HUES6 (cell line): ENCODE measurements around the gene RELCH.
"Not testable (repeated sequence)": the region's sequence is repeated elsewhere in the genome, so short reads cannot be mapped to it uniquely, and the experiment has no call there.

Experiments
- H3K27ac ChIP-seq: 2 replicates; pipeline ENCODE4 v1.7.0; 2013; ENCODE audit warnings: low read depth, mild to moderate bottlenecking, low read length, inconsistent platforms
- H3K27me3 ChIP-seq: 2 replicates; pipeline ENCODE4 v1.6.1; 2013; ENCODE audit warnings: low read length; ENCODE audit not compliant: control insufficient read depth, insufficient read depth
- H3K36me3 ChIP-seq: 2 replicates; pipeline ENCODE4 v1.6.1; 2013; ENCODE audit warnings: low read length; ENCODE audit not compliant: control insufficient read depth, insufficient read depth
- H3K4me1 ChIP-seq: 2 replicates; pipeline ENCODE4 v1.6.1; 2013; ENCODE audit warnings: low read length; ENCODE audit not compliant: control insufficient read depth, insufficient read depth
- H3K4me3 ChIP-seq: 2 replicates; pipeline ENCODE4 v1.5.1; 2013; ENCODE audit warnings: low read depth, low read length
- H3K9ac ChIP-seq: one replicate; pipeline ENCODE4 v1.6.1; 2013; ENCODE audit warnings: mild to moderate bottlenecking, low read length
- H3K9me3 ChIP-seq: 2 replicates; pipeline ENCODE4 v1.6.1; 2013; ENCODE audit warnings: low read depth, low read length; ENCODE audit not compliant: control insufficient read depth, insufficient read depth

RELCH gene

GRCh38 chr18:62165583-62165982, 21.5 kb upstream of the RELCH start:
- Histone ChIP-seq H3K9ac (no peak overlapping the region), H3K4me1 (peaks cover 6% of the 10 kb centered on the region; the same call in 1 of the 2 replicates), H3K27ac (no peak overlapping the region), H3K9me3 (peaks cover 9% of the 10 kb centered on the region; the same call in 1 of the 2 replicates), H3K4me3 (no peak overlapping the region), H3K27me3 (no peaks in the 10 kb centered on the region), H3K36me3 (no peaks in the 10 kb centered on the region)

DNA sequence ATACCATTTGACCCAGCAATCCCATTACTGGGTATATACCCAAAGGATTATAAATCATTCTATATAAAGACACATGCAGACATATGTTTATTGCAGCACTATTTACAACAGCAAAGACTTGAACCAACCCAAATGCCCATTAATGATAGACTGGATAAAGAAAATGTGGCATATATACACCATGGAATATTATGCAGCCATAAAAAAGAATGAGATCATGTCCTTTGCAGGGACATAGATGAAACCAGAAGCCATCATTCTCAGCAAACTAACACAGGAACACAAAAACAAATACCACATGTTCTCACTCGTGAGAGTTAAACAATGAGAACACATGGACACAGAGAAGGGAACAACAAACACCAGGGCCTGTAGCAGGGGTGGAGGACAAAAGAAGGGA, 20.5 kb upstream of the RELCH start:
- not testable (repeated sequence) for H3K27me3 ChIP-seq, H3K36me3 ChIP-seq, H3K9me3 ChIP-seq, H3K4me1 ChIP-seq, H3K27ac ChIP-seq, H3K9ac ChIP-seq, H3K4me3 ChIP-seq

DNA sequence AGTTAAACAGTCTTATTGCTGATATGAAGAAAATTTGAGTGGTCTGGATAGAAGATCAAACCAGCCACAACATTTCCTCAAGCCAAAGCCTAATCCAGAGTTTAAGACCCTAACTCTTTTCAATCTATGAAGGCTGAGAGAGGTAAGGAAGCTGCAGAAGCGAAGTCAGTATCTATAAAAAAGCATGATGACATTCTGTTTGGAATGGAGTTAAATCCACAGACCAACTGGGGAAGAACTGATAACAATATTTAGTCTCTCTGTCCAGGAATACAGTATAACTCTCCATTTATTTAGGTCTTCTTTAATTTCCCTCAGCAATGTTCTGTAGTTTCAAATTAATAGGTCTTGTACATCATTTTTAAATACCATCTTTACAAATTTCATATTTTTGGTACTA, 16.2 kb upstream of the RELCH start:
- Histone ChIP-seq H3K9ac (no peak overlapping the region), H3K27me3 (no peaks in the 10 kb centered on the region), H3K36me3 (no peaks in the 10 kb centered on the region), H3K27ac (no peak overlapping the region), H3K4me3 (no peak overlapping the region), H3K9me3 (no peaks in the 10 kb centered on the region), H3K4me1 (no peaks in the 10 kb centered on the region)

DNA sequence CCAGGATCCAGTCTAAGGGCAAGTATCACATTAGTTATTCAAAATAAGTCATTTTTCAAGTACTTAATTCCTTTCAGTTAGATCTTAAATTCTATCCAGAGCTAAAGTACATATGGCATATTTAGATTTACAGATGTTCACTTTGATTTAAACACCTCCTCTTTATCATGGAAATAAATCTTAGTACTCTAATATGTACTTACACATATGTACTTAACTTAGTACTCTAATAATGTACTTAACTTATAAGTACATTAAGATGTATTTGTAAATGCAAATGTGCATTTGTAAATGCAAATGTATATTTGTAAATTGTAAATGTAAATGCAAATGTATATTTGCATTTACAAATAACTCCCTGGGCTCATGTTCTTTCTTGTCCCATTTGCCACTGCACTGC, 14.8 kb upstream of the RELCH start:
- Histone ChIP-seq H3K27ac (no peak overlapping the region), H3K9me3 (no peaks in the 10 kb centered on the region), H3K27me3 (no peaks in the 10 kb centered on the region), H3K9ac (no peak overlapping the region), H3K4me3 (no peak overlapping the region), H3K36me3 (no peaks in the 10 kb centered on the region), H3K4me1 (no peaks in the 10 kb centered on the region)

GRCh38 chr18:62175521-62175920, 11.5 kb upstream of the RELCH start:
- no peaks in the 10 kb centered on the region for H3K27me3 ChIP-seq
- no peak overlapping the region for H3K27ac ChIP-seq

DNA sequence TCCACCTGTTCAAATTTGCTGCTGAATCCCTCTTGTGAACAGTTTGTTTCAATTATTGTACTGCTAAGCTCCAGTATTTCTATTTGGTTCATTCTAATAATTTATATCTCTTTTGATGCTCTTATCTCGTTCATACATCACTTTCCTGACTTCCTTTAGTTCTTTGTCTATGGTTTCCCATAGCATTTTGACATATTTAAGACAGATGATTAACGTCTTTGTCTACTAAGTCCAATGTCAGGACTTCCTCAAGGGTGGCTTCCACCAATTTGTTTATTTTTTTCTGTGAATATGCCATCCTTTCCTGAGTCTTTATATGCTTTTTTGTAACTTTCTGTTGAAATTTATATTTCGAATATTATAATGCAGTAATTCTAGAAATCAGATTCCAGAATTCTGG, 9.8 kb upstream of the RELCH start:
- Histone ChIP-seq H3K27ac (no peak overlapping the region), H3K9ac (no peak overlapping the region), H3K9me3 (no peaks in the 10 kb centered on the region), H3K4me1 (no peaks in the 10 kb centered on the region), H3K27me3 (no peaks in the 10 kb centered on the region), H3K4me3 (no peak overlapping the region), H3K36me3 (no peaks in the 10 kb centered on the region)

More at GRCh38 chr18:62175521-62175920, 11.5 kb upstream of the RELCH start:
- H3K36me3 ChIP-seq, result no peaks in the 10 kb centered on the region
- H3K4me1 ChIP-seq, result no peaks in the 10 kb centered on the region
- no peak overlapping the region for H3K4me3 ChIP-seq
- no peak overlapping the region for H3K9ac ChIP-seq
- H3K9me3 ChIP-seq, result no peaks in the 10 kb centered on the region

DNA sequence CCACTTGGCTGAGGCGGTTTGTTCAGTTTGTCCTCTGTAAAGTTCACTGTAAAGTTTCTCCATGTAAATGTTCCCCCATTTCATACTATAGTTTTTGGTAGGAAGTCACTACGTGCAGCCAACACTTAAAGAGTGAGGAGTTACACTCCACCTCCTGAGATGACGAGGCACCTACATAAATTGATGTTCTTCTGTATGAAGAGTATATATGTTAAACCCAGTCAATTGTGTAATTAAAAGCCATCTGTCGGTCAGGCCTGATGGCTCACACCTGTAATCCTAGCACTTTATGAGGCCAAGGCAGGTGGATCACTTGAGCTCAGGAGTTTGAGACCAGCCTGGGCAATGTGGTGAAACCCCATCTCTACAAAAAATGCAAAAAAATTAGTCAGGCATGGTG, 7.8 kb upstream of the RELCH start:
- Histone ChIP-seq H3K9me3 (no peaks in the 10 kb centered on the region), H3K27me3 (no peaks in the 10 kb centered on the region), H3K4me1 (no peaks in the 10 kb centered on the region), H3K36me3 (no peaks in the 10 kb centered on the region), H3K9ac (no peak overlapping the region), H3K4me3 (no peak overlapping the region), H3K27ac (no peak overlapping the region)

DNA sequence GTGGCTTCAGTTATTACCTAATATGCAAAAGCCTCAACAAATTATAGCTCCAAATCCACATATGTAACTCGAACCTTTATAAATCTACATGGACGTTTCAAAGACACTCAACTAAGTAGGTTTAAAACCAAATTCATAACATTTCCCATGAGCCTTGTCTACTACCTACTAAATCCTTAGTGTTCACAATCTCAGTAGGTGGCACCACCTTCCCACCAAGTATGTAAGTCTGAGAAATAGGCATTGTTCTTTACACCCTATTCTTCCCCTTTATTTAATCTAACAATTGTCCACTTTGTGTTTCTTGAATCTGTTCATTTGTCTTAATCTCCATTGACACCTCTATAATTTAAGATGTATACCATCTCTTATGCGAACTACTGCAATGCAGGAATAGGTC, 4.8 kb upstream of the RELCH start:
- Histone ChIP-seq H3K4me1 (no peaks in the 10 kb centered on the region), H3K4me3 (no peak overlapping the region), H3K9ac (no peak overlapping the region), H3K27me3 (no peaks in the 10 kb centered on the region), H3K36me3 (no peaks in the 10 kb centered on the region), H3K27ac (no peak overlapping the region), H3K9me3 (no peaks in the 10 kb centered on the region)

DNA sequence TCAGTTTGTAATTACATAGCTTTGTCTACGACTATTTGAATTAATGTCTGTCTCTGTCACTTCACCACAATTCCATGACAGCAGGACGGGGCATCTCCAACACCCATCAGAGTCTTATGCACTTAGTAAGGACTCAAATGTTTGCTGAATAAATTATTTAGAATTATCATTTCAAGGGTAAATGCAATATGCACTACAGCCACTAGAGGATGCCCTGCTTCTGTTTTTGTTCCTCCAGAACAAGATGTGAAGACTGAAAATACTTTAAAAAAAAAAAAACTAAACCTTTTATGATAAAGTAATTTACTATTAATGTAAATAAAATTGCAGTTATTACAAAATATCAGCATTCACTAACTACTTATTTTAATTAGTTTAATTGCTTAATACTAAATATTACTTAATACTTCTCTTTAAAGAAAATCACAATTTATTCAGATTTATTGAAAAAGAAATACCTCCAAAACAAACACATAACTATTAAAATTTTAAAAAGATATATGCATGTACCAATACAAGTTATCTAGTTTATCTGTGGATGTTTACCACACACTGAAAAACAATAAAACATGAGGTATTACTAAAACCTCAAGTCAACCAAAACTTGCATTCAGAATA, 3.4 kb upstream of the RELCH start:
- Histone ChIP-seq H3K9me3 (no peaks in the 10 kb centered on the region), H3K27ac (no peak overlapping the region), H3K4me1 (no peaks in the 10 kb centered on the region), H3K4me3 (no peak overlapping the region), H3K27me3 (no peaks in the 10 kb centered on the region), H3K9ac (no peak overlapping the region), H3K36me3 (no peaks in the 10 kb centered on the region)

DNA sequence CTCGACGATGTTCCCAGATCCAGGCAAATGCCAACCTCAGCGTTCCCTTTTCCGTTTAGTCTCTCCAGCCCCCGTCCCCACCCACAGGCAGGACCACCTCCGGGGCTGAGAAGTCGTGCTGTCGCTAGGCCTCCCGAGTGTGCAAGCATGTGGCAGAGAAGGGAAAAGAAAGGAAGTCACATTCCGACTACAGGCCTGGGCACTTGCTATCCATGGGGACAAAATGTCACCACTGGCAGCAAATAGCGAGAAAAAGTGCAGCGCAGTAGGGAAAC, 619 bp upstream of the RELCH start:
- Histone ChIP-seq H3K9ac (peak overlapping the region; percentile 92), H3K4me1 (no peaks in the 10 kb centered on the region)

GRCh38 chr18:62187543-62188510, 772 bp downstream of the RELCH start:
- Histone ChIP-seq H3K9ac (peak overlapping the region; percentile 96), H3K36me3 (no peaks in the 10 kb centered on the region), H3K27me3 (no peaks in the 10 kb centered on the region), H3K9me3 (no peaks in the 10 kb centered on the region), H3K27ac (peak overlapping the region; percentile 83; the same call in 1 of the 2 replicates), H3K4me1 (no peaks in the 10 kb centered on the region), H3K4me3 (peak overlapping the region; percentile 98)

More for the DNA sequence above, 619 bp upstream of the RELCH start:
- Histone ChIP-seq H3K36me3 (no peaks in the 10 kb centered on the region), H3K27me3 (no peaks in the 10 kb centered on the region), H3K4me3 (peak overlapping the region; percentile 97), H3K27ac (peak overlapping the region; percentile 22; the same call in 1 of the 2 replicates), H3K9me3 (no peaks in the 10 kb centered on the region)
